ENCODE results near the gene SH3GL3. TPM values are rescaled to one million over a fixed set of nuclear protein-coding genes. Genes with fewer than 3 reads are reported as not detected.

Gene SH3GL3
- total and polyA plus RNA-seq, 2 experiments from 2014 or later: 38.2 to 87.1 TPM

DNA sequence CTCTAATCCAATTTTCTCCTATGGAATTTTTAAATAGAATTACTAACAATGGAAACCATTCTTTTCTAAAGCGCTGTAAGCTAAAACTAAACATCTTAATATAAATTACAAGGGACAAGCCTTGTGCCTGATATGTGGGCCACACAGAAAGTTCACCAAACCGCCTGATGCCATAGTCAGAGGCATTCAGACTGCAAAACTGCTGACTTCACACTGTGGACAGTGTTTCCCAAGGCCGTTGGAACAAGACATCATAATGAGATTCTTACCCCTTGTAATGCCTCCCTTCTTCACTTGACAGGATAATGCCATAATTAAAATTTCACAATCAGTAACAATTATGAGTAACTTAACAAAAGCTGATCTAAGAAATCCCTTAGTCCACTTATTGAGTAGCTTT, 14.9 kb downstream of the SH3GL3 start:
- Histone ChIP-seq H3K4me1 (ENCODE audit: low read depth) (peaks cover 34% of the 10 kb centered on the region), H3K27ac (peak overlapping the region; percentile 93), H3K36me3 (no peaks in the 10 kb centered on the region), H3K27me3 (no peaks in the 10 kb centered on the region), H3K4me3 (no peak overlapping the region), H3K9me3 (ENCODE audit: low read depth) (no peaks in the 10 kb centered on the region)
- TF ChIP-seq CTCF (IDR thresholded peaks at IDR 0.05; ENCODE audit: low read depth, low read length): no peak
- no peak for DNase-seq (ENCODE audit: low read depth in 1 of 2, low spot score in 1 of 2)

- DNase-seq (ENCODE audit: low read depth in 1 of 2, low spot score in 1 of 2): peak; percentile 25 to 69
- TF ChIP-seq CTCF (IDR thresholded peaks at IDR 0.05; ENCODE audit: low read depth, low read length): no peak
- Histone ChIP-seq H3K4me3 (no peak overlapping the region), H3K27me3 (no peaks in the 10 kb centered on the region), H3K4me1 (ENCODE audit: low read depth) (peaks cover 28% of the 10 kb centered on the region), H3K36me3 (no peaks in the 10 kb centered on the region), H3K27ac (peak overlapping the region; percentile 93), H3K9me3 (ENCODE audit: low read depth) (no peaks in the 10 kb centered on the region)
These were observed 15.9 kb downstream of the SH3GL3 start for GRCh38 chr15:83462953-83463433.

DNA sequence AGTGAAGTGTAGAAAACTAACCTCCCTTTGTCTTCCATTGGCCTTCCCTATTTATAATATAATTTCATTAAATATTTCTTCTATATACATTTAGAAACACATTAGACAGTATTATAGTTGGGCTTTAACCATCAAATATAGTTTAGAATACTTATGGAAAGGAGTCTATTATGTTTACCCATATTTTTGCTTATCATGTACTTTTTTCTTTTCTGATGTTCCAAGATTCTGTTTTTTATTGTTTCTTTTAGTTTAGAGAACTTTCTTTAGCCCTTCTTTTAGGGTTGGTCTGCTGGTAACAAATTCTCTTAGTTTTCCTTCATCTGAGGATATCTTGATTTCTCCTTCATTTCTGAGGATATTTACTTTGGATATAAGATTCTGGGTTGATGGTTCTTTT, 23.7 kb downstream of the SH3GL3 start:
- no peaks in the 10 kb centered on the region for H3K27me3 ChIP-seq
- H3K27ac ChIP-seq: no peak overlapping the region
- no peak for DNase-seq (ENCODE audit: low read depth in 1 of 2, low spot score in 1 of 2)
- H3K4me1 ChIP-seq (ENCODE audit: low read depth): peaks cover 12% of the 10 kb centered on the region
- H3K9me3 ChIP-seq (ENCODE audit: low read depth): no peaks in the 10 kb centered on the region
- no peak for TF ChIP-seq CTCF (IDR thresholded peaks at IDR 0.05; ENCODE audit: low read depth, low read length)
- H3K36me3 ChIP-seq: no peaks in the 10 kb centered on the region
- no peak overlapping the region for H3K4me3 ChIP-seq

DNA sequence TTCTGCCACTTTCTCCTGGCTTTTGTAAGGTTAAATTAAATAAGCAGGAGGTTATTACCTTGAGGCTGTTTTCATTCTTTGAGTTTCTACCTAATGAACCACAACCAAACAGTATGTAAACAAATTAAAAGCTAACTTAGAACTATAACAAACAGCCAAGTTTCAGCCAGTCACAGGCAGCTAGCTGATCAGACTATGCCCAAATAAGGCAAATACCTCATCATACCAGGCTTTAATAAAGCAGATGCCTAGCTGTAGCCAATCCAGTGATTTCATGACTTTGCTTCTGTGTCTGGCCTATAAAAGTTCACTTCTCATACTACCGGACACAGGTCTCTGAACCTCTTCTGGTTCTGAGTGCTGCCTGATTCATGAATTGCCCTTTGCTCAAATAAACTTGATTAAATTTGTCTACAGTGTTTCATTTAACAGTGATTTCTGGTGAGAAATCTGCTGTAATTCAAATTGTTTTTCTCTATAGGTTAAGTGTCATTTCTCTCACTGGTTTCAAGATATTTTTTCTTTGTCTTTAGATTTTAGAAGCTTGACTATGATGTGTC, 24.2 kb downstream of the SH3GL3 start:
- Histone ChIP-seq H3K27ac (no peak overlapping the region), H3K36me3 (no peaks in the 10 kb centered on the region), H3K27me3 (no peaks in the 10 kb centered on the region), H3K4me1 (ENCODE audit: low read depth) (peaks cover 12% of the 10 kb centered on the region), H3K4me3 (no peak overlapping the region), H3K9me3 (ENCODE audit: low read depth) (no peaks in the 10 kb centered on the region)
- no peak for TF ChIP-seq CTCF (IDR thresholded peaks at IDR 0.05; ENCODE audit: low read depth, low read length)
- DNase-seq (ENCODE audit: low read depth in 1 of 2, low spot score in 1 of 2): no peak

DNA sequence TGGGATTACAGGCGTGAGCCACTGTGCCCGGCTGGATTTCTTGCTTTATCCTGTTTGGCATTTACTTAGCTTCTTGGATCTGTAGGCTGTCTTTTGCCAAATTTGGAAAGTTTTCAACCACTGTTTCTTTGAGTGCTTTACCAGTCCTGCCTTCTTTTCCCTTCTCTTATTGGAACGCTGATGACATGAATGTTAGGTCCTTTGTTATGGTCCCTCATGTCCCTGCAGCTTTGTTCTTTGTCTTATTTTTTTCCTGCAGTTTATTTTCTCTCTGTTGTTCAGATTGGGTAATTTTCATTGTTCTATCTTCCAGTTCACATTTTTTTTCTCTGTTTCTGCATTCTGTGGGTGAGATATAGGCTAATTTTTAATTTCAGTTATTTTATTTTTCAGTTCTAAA, 25.0 kb downstream of the SH3GL3 start:
- Histone ChIP-seq H3K36me3 (no peaks in the 10 kb centered on the region), H3K27me3 (no peaks in the 10 kb centered on the region), H3K27ac (no peak overlapping the region), H3K4me3 (no peak overlapping the region), H3K9me3 (ENCODE audit: low read depth) (no peaks in the 10 kb centered on the region), H3K4me1 (ENCODE audit: low read depth) (peaks cover 12% of the 10 kb centered on the region)
- no peak for TF ChIP-seq CTCF (IDR thresholded peaks at IDR 0.05; ENCODE audit: low read depth, low read length)
- DNase-seq (ENCODE audit: low read depth in 1 of 2, low spot score in 1 of 2): no peak
